ENCODE measurements around the gene GLT8D2.
A peak's percentile ranks its signal among the peaks of the same experiment; 100 is the strongest.

Gene GLT8D2

GRCh38 chr12:104000807-104001434 is 49.1 kb downstream of the GLT8D2 start:
- no peak for DNase-seq (ENCODE audit: low read depth)

- DNase-seq (ENCODE audit: low read depth), result no peak
Measured at GRCh38 chr12:103998976-103999375, 51.0 kb downstream of the GLT8D2 start.

GRCh38 chr12:103997286-103997900 is 52.6 kb downstream of the GLT8D2 start:
- DNase-seq (ENCODE audit: low read depth), result peak; percentile 17

- DNase-seq (ENCODE audit: low read depth), result no peak
Measured at GRCh38 chr12:103996595-103996994, 53.4 kb downstream of the GLT8D2 start.

GRCh38 chr12:103994235-103994634 is 55.8 kb downstream of the GLT8D2 start:
- no peak for DNase-seq (ENCODE audit: low read depth)

GRCh38 chr12:103986829-103987228 is 63.2 kb downstream of the GLT8D2 start:
- peak; percentile 42 for DNase-seq (ENCODE audit: low read depth)

GRCh38 chr12:103978384-103978982 is 71.5 kb downstream of the GLT8D2 start:
- DNase-seq (ENCODE audit: low read depth), result no peak

- DNase-seq (ENCODE audit: low read depth), result no peak
Measured at GRCh38 chr12:103975368-103975767, 74.6 kb downstream of the GLT8D2 start.

GRCh38 chr12:103973909-103974308 is 76.1 kb downstream of the GLT8D2 start:
- no peak for DNase-seq (ENCODE audit: low read depth)

- DNase-seq (ENCODE audit: low read depth), result peak; percentile 58
Measured at GRCh38 chr12:103969391-103969790, 80.6 kb downstream of the GLT8D2 start.

- peak; percentile 13 for DNase-seq (ENCODE audit: low read depth)
Measured at GRCh38 chr12:103966736-103967135, 83.3 kb downstream of the GLT8D2 start.

GRCh38 chr12:103965590-103966504 is 84.1 kb downstream of the GLT8D2 start, which contains the start of gene TDG:
TSS of gene TDG (plus strand) at chr12:103965872. CDS start at chr12:103966038, 166 bp downstream.
- peak; percentile 99 for DNase-seq (ENCODE audit: low read depth)

GRCh38 chr12:103965255-103965589 is 84.8 kb downstream of the GLT8D2 start:
- DNase-seq (ENCODE audit: low read depth), result no peak

- DNase-seq (ENCODE audit: low read depth), result no peak
Measured at GRCh38 chr12:103964805-103965204, 85.2 kb downstream of the GLT8D2 start.

- DNase-seq (ENCODE audit: low read depth), result peak; percentile 14
Measured at GRCh38 chr12:103962493-103962892, 87.5 kb downstream of the GLT8D2 start.

- DNase-seq (ENCODE audit: low read depth), result no peak
Measured at GRCh38 chr12:103960616-103961227, 89.3 kb downstream of the GLT8D2 start.

- DNase-seq (ENCODE audit: low read depth), result no peak
Measured at GRCh38 chr12:103958621-103959020, 91.4 kb downstream of the GLT8D2 start.

- DNase-seq (ENCODE audit: low read depth), result no peak
Measured at GRCh38 chr12:103957865-103958388, 92.1 kb downstream of the GLT8D2 start.

- DNase-seq (ENCODE audit: low read depth), result no peak
Measured at GRCh38 chr12:103956509-103957027, 93.4 kb downstream of the GLT8D2 start.

- DNase-seq (ENCODE audit: low read depth), result no peak
Measured at GRCh38 chr12:103955811-103956508, 94.0 kb downstream of the GLT8D2 start.

- no peak for DNase-seq (ENCODE audit: low read depth)
Measured at GRCh38 chr12:103952497-103952896, 97.5 kb downstream of the GLT8D2 start.
